Stromal cell of bone marrow (primary cell): ENCODE data around the gene FBXL7.

Experiments
- DNase-seq: peaks from one replicate; pipeline ENCODE4 v3.0.0-alpha.2; 2012; ENCODE audit warnings: low read depth

Gene FBXL7

GRCh38 chr5:15502208-15502607 is 2.2 kb downstream of the FBXL7 start:
- DNase-seq = no peak

- no peak for DNase-seq
Observed at GRCh38 chr5:15506146-15506545, 6.2 kb downstream of the FBXL7 start.

GRCh38 chr5:15506897-15507296 is 6.9 kb downstream of the FBXL7 start:
- no peak for DNase-seq

- DNase-seq = no peak
Observed at GRCh38 chr5:15510092-15510491, 10.1 kb downstream of the FBXL7 start.

- DNase-seq = no peak
Observed at GRCh38 chr5:15510831-15511230, 10.9 kb downstream of the FBXL7 start.

- no peak for DNase-seq
Observed at GRCh38 chr5:15513431-15513830, 13.5 kb downstream of the FBXL7 start.

GRCh38 chr5:15513911-15514310 is 13.9 kb downstream of the FBXL7 start:
- DNase-seq = no peak

- no peak for DNase-seq
Observed at GRCh38 chr5:15515229-15515628, 15.2 kb downstream of the FBXL7 start.

- no peak for DNase-seq
Observed at GRCh38 chr5:15516486-15516885, 16.5 kb downstream of the FBXL7 start.

GRCh38 chr5:15518786-15519185 is 18.8 kb downstream of the FBXL7 start:
- DNase-seq = no peak

- DNase-seq = no peak
Observed at GRCh38 chr5:15520856-15521255, 20.9 kb downstream of the FBXL7 start.

GRCh38 chr5:15521381-15522186 is 21.6 kb downstream of the FBXL7 start:
- DNase-seq = no peak

- DNase-seq = no peak
Observed at GRCh38 chr5:15522187-15522520, 22.2 kb downstream of the FBXL7 start.

GRCh38 chr5:15524712-15525111 is 24.7 kb downstream of the FBXL7 start:
- DNase-seq = no peak

- no peak for DNase-seq
Observed at GRCh38 chr5:15525703-15526275, 25.8 kb downstream of the FBXL7 start.

- no peak for DNase-seq
Observed at GRCh38 chr5:15526413-15526812, 26.4 kb downstream of the FBXL7 start.

- no peak for DNase-seq
Observed at GRCh38 chr5:15528476-15528875, 28.5 kb downstream of the FBXL7 start.

- no peak for DNase-seq
Observed at GRCh38 chr5:15529013-15529412, 29.0 kb downstream of the FBXL7 start.

- no peak for DNase-seq
Observed at GRCh38 chr5:15529821-15530220, 29.8 kb downstream of the FBXL7 start.

- DNase-seq = peak; percentile 84
Observed at GRCh38 chr5:15533129-15533893, 33.3 kb downstream of the FBXL7 start.

- no peak for DNase-seq
Observed at GRCh38 chr5:15535938-15536337, 36.0 kb downstream of the FBXL7 start.

- no peak for DNase-seq
Observed at GRCh38 chr5:15538516-15538915, 38.5 kb downstream of the FBXL7 start.

- no peak for DNase-seq
Observed at GRCh38 chr5:15539951-15540350, 40.0 kb downstream of the FBXL7 start.
